Osteoblast (primary cell): Measurements from ENCODE around the gene ADCY5. TPM values are rescaled to one million over a fixed set of nuclear protein-coding genes. Genes with fewer than 3 reads are reported as not detected.
A peak's percentile ranks its signal among the peaks of the same experiment; 100 is the strongest.

Source experiments
- DNase-seq: peaks from one replicate; pipeline ENCODE4 v3.0.0; 2011; ENCODE audit warnings: low spot score, mixed read lengths; ENCODE audit not compliant: insufficient read length; ENCODE audit errors: missing footprints
- H2AFZ ChIP-seq: 2 replicates; pipeline ENCODE4 v1.6.0; 2011; ENCODE audit warnings: mild to moderate bottlenecking, low read length
- H3K27ac ChIP-seq: 2 replicates; pipeline ENCODE4 v1.5.1; 2011; ENCODE audit warnings: mild to moderate bottlenecking, low read depth, low read length, moderate library complexity
- H3K27me3 ChIP-seq: 2 replicates; pipeline ENCODE4 v1.6.0; 2012; ENCODE audit warnings: mild to moderate bottlenecking, control low read depth, inconsistent platforms, low read length, moderate library complexity; ENCODE audit not compliant: insufficient read depth
- H3K36me3 ChIP-seq: 2 replicates; pipeline ENCODE4 v1.5.1; 2011; ENCODE audit warnings: mild to moderate bottlenecking, low read length, control low read depth, moderate library complexity; ENCODE audit not compliant: insufficient read depth
- H3K4me1 ChIP-seq: 2 replicates; pipeline ENCODE4 v1.5.1; 2011; ENCODE audit warnings: mild to moderate bottlenecking, low read length, control low read depth, moderate library complexity; ENCODE audit not compliant: insufficient read depth
- H3K4me2 ChIP-seq: 2 replicates; pipeline ENCODE4 v1.6.0; 2011; ENCODE audit warnings: mild to moderate bottlenecking, low read length; ENCODE audit not compliant: insufficient read depth
- H3K4me3 ChIP-seq: fragments of 200-600 bp; sonication (generic); 3 replicates; pipeline ENCODE4 v1.5.1; 2012; ENCODE audit warnings: mild to moderate bottlenecking, low read length, inconsistent platforms; ENCODE audit not compliant: insufficient read depth
- H3K79me2 ChIP-seq: 2 replicates; pipeline ENCODE4 v1.6.0; 2012; ENCODE audit warnings: mild to moderate bottlenecking, low read length, control low read depth, inconsistent platforms; ENCODE audit not compliant: insufficient read depth
- H3K9me3 ChIP-seq: 2 replicates; pipeline ENCODE4 v1.5.1; 2011; ENCODE audit warnings: low read depth, low read length, control low read depth
- H4K20me1 ChIP-seq: 2 replicates; pipeline ENCODE4 v1.6.0; 2012; ENCODE audit warnings: mild to moderate bottlenecking, low read length, control low read depth; ENCODE audit not compliant: insufficient read depth
- total RNA-seq: library from RNA; depleted of rRNA; stranded (reverse); fragments of >200 nt; gene quantifications from 2 replicates; pipeline ENCODE4 v1.2.3, GENCODE V29; 2012
- TF ChIP-seq, protein P1 (sequence below): IDR thresholded peaks from 2 replicates; pipeline ENCODE4 v1.5.1; 2011; ENCODE audit warnings: mild to moderate bottlenecking, low read depth, low read length, moderate library complexity; ENCODE audit errors: extremely low read depth

ADCY5 gene
- total RNA-seq, 1 donor = 0.72 TPM

DNA sequence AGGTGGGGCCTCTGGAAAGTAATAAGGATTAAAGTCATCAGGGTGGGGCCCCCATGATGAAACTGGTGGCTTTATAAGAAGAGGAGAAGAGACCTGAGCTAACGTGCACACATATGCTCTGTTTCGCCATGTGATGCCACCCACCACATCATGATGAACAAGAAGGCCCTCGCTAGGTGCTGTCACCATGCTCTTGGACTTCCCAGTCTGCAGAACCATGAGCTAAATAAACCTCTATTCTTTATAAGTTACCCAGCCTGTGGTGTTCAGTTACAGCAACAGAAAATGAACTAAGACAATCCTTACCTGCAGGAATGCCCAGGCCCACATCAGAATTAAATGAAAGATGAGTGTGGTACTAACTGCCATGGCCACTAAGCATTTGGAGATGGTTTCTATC is 79.8 kb downstream of the ADCY5 start:
- TF ChIP-seq, protein P1, sequence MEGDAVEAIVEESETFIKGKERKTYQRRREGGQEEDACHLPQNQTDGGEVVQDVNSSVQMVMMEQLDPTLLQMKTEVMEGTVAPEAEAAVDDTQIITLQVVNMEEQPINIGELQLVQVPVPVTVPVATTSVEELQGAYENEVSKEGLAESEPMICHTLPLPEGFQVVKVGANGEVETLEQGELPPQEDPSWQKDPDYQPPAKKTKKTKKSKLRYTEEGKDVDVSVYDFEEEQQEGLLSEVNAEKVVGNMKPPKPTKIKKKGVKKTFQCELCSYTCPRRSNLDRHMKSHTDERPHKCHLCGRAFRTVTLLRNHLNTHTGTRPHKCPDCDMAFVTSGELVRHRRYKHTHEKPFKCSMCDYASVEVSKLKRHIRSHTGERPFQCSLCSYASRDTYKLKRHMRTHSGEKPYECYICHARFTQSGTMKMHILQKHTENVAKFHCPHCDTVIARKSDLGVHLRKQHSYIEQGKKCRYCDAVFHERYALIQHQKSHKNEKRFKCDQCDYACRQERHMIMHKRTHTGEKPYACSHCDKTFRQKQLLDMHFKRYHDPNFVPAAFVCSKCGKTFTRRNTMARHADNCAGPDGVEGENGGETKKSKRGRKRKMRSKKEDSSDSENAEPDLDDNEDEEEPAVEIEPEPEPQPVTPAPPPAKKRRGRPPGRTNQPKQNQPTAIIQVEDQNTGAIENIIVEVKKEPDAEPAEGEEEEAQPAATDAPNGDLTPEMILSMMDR = no peak
- H3K27me3 ChIP-seq = peaks cover 49% of the 10 kb centered on the region
- peaks cover 4% of the 10 kb centered on the region for H3K9me3 ChIP-seq
- H3K27ac ChIP-seq = no peak overlapping the region
- H3K4me2 ChIP-seq = no peak overlapping the region
- H3K4me3 ChIP-seq = no peak overlapping the region
- H3K79me2 ChIP-seq = no peaks in the 10 kb centered on the region
- no peaks in the 10 kb centered on the region for H3K36me3 ChIP-seq
- H3K4me1 ChIP-seq = no peaks in the 10 kb centered on the region
- DNase-seq = no peak
- H2AFZ ChIP-seq = no peak overlapping the region
- no peaks in the 10 kb centered on the region for H4K20me1 ChIP-seq

DNA sequence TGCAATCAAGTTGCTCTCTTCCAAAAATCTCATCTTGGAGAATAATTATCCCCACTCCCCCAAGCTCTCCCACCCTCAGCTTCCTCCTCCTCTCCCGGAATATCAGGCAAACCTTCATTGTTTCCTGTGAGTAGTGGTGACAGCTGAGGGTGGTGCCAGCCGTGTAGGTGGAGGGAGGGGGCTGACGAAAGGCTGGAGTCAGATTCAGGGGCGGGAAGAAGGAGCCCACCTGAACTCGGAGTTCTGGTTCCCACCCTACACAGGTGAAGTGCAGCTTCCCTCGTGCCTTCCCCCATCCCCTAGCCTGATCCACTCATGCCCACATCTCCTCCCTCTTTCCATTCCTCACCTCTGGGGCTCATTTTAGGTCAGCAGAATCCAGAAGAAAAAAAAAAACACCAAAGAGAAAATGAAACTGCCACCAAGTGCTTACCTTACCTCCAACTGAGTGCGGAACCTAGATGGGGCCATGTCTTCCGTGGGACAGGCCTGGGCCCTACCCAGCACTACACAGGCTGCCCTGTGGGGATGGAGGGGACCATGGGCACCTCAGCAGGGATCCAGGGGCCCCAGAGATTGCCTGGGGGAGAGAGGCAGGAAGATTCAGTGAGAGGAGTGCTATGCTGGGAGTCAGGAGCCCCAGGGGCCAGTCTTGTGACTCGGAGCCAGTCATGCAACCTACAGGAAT is 81.3 kb downstream of the ADCY5 start:
- TF ChIP-seq, protein P1 = no peak

DNA sequence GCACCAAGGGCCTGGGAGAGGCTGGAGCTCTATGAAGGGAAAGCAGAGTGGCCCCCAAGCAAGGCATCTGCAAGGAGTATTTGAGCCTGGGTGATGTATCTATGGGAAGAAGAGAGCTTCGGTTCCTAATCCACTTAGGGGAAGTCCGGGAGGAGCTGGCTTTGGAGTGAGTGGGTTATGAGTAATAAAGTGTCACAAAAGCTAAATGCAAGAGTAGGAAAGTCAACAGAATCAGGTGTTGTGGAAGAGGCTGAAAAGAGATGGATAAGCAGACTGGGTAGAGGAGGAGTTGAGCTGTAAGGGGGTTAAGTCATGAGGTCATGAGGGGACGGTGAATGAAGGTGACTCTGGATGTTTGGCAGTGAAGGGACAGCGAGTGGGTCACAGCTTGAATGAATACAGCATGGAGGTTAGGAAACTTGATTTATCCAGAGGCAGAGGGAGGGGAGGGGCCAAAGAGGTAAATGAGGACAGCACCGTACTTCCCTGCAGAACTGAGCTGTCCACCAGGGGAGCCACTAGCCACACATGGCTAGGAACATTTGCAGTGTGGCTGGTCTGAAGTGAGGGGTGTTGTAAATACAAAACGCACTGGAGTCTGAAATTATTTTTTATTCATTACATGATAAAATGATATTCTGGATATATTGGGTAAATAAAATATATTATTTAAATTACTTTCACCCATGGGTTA is 83.3 kb downstream of the ADCY5 start:
- H2AFZ ChIP-seq = no peak overlapping the region
- peaks cover 45% of the 10 kb centered on the region for H3K27me3 ChIP-seq
- no peak overlapping the region for H3K27ac ChIP-seq
- no peak overlapping the region for H3K4me2 ChIP-seq
- TF ChIP-seq, protein P1 = peak; percentile 56
- no peaks in the 10 kb centered on the region for H3K79me2 ChIP-seq
- H3K9me3 ChIP-seq = peaks cover 4% of the 10 kb centered on the region
- no peaks in the 10 kb centered on the region for H3K4me1 ChIP-seq
- no peaks in the 10 kb centered on the region for H3K36me3 ChIP-seq
- no peak for DNase-seq
- no peak overlapping the region for H3K4me3 ChIP-seq
- no peaks in the 10 kb centered on the region for H4K20me1 ChIP-seq

More for the DNA sequence above, 81.3 kb downstream of the ADCY5 start:
- Histone ChIP-seq H3K4me1 (no peaks in the 10 kb centered on the region), H3K9me3 (peaks cover 4% of the 10 kb centered on the region), H3K79me2 (no peaks in the 10 kb centered on the region), H3K27ac (no peak overlapping the region), H3K4me2 (no peak overlapping the region), H3K4me3 (no peak overlapping the region), H3K36me3 (no peaks in the 10 kb centered on the region), H3K27me3 (peaks cover 39% of the 10 kb centered on the region), H4K20me1 (no peaks in the 10 kb centered on the region), H2AFZ (no peak overlapping the region)
- DNase-seq = no peak

DNA sequence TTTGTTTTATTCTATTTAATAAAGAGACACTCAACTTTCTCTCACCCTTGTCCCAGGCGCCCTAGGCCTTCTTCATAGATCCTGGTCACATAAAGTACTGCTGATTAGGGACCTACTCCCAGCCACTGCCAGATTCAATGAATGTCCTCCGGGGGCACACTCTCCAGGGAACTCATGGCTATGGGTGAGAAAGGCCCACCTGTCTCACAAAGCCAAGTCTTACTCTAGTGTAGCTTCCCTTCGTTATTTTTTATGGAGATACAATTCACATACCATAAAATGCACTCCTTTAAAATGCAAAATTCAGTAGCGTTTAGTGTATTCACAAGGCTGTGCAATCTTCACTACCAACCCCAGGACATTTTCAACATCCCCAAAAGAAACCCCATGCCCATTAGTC is 87.8 kb downstream of the ADCY5 start:
- no peaks in the 10 kb centered on the region for H4K20me1 ChIP-seq
- no peak overlapping the region for H3K27ac ChIP-seq
- H3K79me2 ChIP-seq = no peaks in the 10 kb centered on the region
- no peaks in the 10 kb centered on the region for H3K36me3 ChIP-seq
- no peaks in the 10 kb centered on the region for H3K4me1 ChIP-seq
- DNase-seq = no peak
- H3K27me3 ChIP-seq = peaks cover 73% of the 10 kb centered on the region
- H3K4me2 ChIP-seq = no peak overlapping the region
- no peaks in the 10 kb centered on the region for H3K9me3 ChIP-seq
- H3K4me3 ChIP-seq = no peak overlapping the region
- TF ChIP-seq, protein P1 = no peak
- H2AFZ ChIP-seq = no peak overlapping the region
